Measurements from ENCODE around the gene CCL2.
"Not testable (repeated sequence)": the region's sequence is repeated elsewhere in the genome, so short reads cannot be mapped to it uniquely, and the experiment has no call there.

Gene CCL2

GRCh38 chr17:34225046-34225445 is 30.0 kb upstream of the CCL2 start:
- Histone ChIP-seq H3K27me3 (no peaks in the 10 kb centered on the region), H3K36me3 (no peaks in the 10 kb centered on the region), H3K27ac (no peak overlapping the region), H3K4me1 (peaks cover 0 to 5% (median 0%) of the 10 kb centered on the region in 4 donors), H3K4me3 (no peak overlapping the region), H3K9me3 (no peaks in the 10 kb centered on the region)
- no peak for DNase-seq
- intact Hi-C loops (cut with DNase I; ENCODE audit: low total_unique reads), result no loop called here
- TF ChIP-seq, protein P1, sequence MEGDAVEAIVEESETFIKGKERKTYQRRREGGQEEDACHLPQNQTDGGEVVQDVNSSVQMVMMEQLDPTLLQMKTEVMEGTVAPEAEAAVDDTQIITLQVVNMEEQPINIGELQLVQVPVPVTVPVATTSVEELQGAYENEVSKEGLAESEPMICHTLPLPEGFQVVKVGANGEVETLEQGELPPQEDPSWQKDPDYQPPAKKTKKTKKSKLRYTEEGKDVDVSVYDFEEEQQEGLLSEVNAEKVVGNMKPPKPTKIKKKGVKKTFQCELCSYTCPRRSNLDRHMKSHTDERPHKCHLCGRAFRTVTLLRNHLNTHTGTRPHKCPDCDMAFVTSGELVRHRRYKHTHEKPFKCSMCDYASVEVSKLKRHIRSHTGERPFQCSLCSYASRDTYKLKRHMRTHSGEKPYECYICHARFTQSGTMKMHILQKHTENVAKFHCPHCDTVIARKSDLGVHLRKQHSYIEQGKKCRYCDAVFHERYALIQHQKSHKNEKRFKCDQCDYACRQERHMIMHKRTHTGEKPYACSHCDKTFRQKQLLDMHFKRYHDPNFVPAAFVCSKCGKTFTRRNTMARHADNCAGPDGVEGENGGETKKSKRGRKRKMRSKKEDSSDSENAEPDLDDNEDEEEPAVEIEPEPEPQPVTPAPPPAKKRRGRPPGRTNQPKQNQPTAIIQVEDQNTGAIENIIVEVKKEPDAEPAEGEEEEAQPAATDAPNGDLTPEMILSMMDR (IDR thresholded peaks at IDR 0.05), result no peak

DNA sequence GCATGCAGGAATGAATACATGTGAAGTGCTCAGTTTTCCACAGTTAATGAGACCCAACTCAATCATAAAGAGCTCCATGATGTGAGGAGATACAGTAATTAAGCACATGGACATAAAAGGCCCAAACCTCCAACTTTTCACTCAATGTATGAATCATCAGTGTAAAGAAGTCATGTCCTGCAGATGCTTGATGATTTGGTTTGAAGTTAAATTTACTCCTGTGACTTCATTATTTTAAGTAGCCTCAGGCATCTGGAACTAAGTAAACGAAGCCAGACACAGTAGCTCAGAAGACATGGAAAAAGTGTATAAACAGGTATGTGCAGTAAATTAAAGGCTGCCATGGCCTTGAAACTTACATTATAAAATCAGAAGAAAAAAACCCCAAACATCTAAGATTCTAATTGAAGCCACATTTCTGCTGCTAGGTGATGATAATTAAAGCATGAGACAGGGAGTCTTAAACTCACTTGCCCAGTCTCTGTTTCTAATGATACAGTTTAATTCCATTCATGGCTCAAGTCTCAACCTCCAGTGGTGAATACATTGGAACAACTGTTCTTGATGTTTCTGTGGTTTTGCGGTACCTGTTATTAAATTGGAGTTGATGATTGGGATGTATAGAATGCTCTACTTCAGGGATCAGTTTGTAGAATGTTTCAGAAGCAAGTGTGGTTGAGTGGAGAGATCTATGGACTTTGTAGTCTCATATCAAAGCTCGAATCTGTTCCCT is 28.9 kb upstream of the CCL2 start:
- DNase-seq, result no peak
- no peak overlapping the region for H3K4me3 ChIP-seq
- no peaks in the 10 kb centered on the region for H3K36me3 ChIP-seq
- no peak overlapping the region for H3K27ac ChIP-seq
- no peaks in the 10 kb centered on the region for H3K27me3 ChIP-seq
- H3K4me1 ChIP-seq, result no peaks in the 10 kb centered on the region
- intact Hi-C loops (cut with DNase I; ENCODE audit: low total_unique reads), result no loop called here
- no peaks in the 10 kb centered on the region for H3K9me3 ChIP-seq
- TF ChIP-seq, protein P1 (IDR thresholded peaks at IDR 0.05), result no peak

GRCh38 chr17:34226744-34227034 is 28.4 kb upstream of the CCL2 start:
- Histone ChIP-seq H3K9me3 (no peaks in the 10 kb centered on the region), H3K27ac (no peak overlapping the region), H3K36me3 (no peaks in the 10 kb centered on the region), H3K4me3 (no peak overlapping the region), H3K27me3 (no peaks in the 10 kb centered on the region), H3K4me1 (no peaks in the 10 kb centered on the region)
- TF ChIP-seq, protein P1 (IDR thresholded peaks at IDR 0.05), result no peak
- DNase-seq, result no peak
- intact Hi-C loops (cut with DNase I; ENCODE audit: low total_unique reads), result no loop called here

DNA sequence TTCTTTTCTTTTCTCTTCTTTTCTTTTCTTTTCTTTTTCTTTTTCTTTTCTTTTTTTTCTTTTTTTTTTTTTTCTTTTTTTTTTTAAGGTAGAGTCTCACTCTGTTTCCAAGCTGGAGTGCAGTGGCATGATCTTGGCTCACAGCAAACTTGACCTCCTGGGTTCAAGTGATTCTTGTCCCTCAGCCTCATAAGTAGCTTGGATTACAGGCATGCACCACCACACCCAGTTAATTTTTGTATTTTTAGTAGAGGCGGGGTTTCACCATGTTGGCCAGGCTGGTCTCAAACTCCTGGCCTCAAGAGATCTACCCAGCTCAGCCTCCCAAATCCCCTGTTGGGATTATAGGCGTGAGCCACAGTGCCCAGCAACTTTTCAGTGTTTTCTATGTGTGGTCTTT is 27.8 kb upstream of the CCL2 start:
- intact Hi-C loops (cut with DNase I; ENCODE audit: low total_unique reads); DNase-seq; H3K4me1 ChIP-seq; H3K27ac ChIP-seq; H3K9me3 ChIP-seq; H3K27me3 ChIP-seq; H3K36me3 ChIP-seq; H3K4me3 ChIP-seq: not testable (repeated sequence)

GRCh38 chr17:34227707-34228106 is 27.4 kb upstream of the CCL2 start:
- Histone ChIP-seq H3K9me3 (no peaks in the 10 kb centered on the region), H3K27ac (no peak overlapping the region), H3K4me3 (no peak overlapping the region), H3K27me3 (no peaks in the 10 kb centered on the region), H3K36me3 (no peaks in the 10 kb centered on the region), H3K4me1 (no peaks in the 10 kb centered on the region)
- no peak for DNase-seq
- TF ChIP-seq, protein P1 (IDR thresholded peaks at IDR 0.05), result no peak
- intact Hi-C loops (cut with DNase I; ENCODE audit: low total_unique reads), result no loop called here

DNA sequence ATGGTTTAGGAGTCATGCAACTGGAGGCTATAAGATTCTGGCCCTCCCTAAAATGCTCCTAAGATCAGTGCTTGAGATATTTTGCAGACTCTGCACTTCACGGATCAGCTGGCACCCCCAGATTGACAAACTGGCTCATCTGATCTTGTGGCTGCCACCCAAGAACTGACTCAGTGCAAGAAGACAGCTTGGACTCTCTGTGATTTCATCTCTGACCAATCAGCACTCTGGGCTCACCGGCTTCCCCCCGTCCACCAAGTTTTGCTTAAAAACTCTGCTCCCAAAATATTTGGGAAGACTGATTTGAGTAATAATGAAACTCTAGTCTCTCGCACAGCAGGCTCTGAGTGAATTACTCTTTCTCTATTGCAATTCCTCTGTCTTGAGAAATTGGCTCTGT is 26.3 kb upstream of the CCL2 start:
- intact Hi-C loops (cut with DNase I; ENCODE audit: low total_unique reads), result no loop called here
- Histone ChIP-seq H3K4me1 (peaks cover 0 to 4% (median under 1%) of the 10 kb centered on the region in 4 donors), H3K9me3 (no peaks in the 10 kb centered on the region), H3K36me3 (no peaks in the 10 kb centered on the region), H3K4me3 (no peak overlapping the region), H3K27ac (no peak overlapping the region), H3K27me3 (no peaks in the 10 kb centered on the region)
- DNase-seq, result no peak
- TF ChIP-seq, protein P1 (IDR thresholded peaks at IDR 0.05), result no peak
